HFFc6 (cell line): ENCODE results near the gene EPN3. TPM values are rescaled to one million over a fixed set of nuclear protein-coding genes. Genes with fewer than 3 reads are reported as not detected.

Experiments
- DNase-seq: peaks from one replicate; pipeline ENCODE4 v3.0.0-alpha.2; 2018
- H3K27ac Mint-ChIP-seq: 2 replicates; pipeline ENCODE4 v1.8.0; 2020; ENCODE audit warnings: mild to moderate bottlenecking, mixed read lengths
- H3K27me3 Mint-ChIP-seq: 2 replicates; pipeline ENCODE4 v1.8.0; 2021; ENCODE audit warnings: mild to moderate bottlenecking, moderate library complexity, mixed read lengths; ENCODE audit not compliant: insufficient read depth
- H3K36me3 Mint-ChIP-seq: 2 replicates; pipeline ENCODE4 v1.8.0; 2021; ENCODE audit warnings: low read depth, mixed read lengths
- H3K4me1 Mint-ChIP-seq: 2 replicates; pipeline ENCODE4 v1.8.0; 2020; ENCODE audit warnings: low read depth, mixed read lengths
- H3K4me3 Mint-ChIP-seq: 2 replicates; pipeline ENCODE4 v1.8.0; 2020; ENCODE audit warnings: mild to moderate bottlenecking, moderate library complexity, mixed read lengths
- H3K9me3 Mint-ChIP-seq: 2 replicates; pipeline ENCODE4 v1.8.0; 2020; ENCODE audit warnings: mild to moderate bottlenecking, mixed read lengths
- CTCF ChIP-seq: fragments of 200-600 bp; sonication (generic); IDR thresholded peaks from 2 replicates; pipeline ENCODE4 v1.5.0; 2021; ENCODE audit warnings: antibody characterized with exemption, mild to moderate bottlenecking
- total RNA-seq, 6 experiments: library from RNA; stranded (reverse); fragmentation: NEBNext Ultra II Directional; extraction: Animal tissue kit (Norgen Biotek cat#: 25700); gene quantifications; 2 replicates in 1 of 6; 3 replicates in 5 of 6; pipeline ENCODE4 v1.2.3, GENCODE V29; 2021

The EPN3 gene
- total RNA-seq, 6 experiments from 2014 or later: 0.05 TPM; not detected in 5

- Mint-ChIP-seq H3K4me3 (no peak overlapping the region), H3K36me3 (no peaks in the 10 kb centered on the region), H3K4me1 (peaks cover 12% of the 10 kb centered on the region), H3K27ac (no peak overlapping the region), H3K9me3 (no peaks in the 10 kb centered on the region), H3K27me3 (peaks cover 53% of the 10 kb centered on the region)
- no peak for TF ChIP-seq CTCF
- DNase-seq: no peak
Measured at GRCh38 chr17:50584116-50584515, 51.6 kb downstream of the EPN3 start.

DNA sequence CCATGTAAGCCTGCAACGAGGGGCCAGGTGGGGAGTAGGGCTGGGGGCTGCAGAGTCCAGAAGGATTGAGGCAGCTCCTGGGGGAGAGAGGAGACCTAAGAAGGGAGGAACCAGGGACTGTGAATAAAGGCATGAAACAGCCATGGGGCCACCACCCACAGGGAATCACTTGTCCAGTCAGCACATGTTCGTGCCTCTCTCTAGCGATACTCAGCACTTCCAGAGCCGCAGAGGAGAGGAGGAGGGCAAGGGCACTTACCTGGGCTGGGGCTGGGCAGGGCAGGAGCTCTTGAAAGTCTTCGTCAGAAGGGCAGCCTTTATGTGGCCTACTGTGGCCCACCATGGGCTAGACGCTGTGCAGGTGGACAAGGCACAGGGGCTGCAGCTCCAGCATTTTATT is 52.2 kb downstream of the EPN3 start:
- Mint-ChIP-seq H3K9me3 (no peaks in the 10 kb centered on the region), H3K4me1 (peaks cover 19% of the 10 kb centered on the region), H3K36me3 (no peaks in the 10 kb centered on the region), H3K4me3 (no peak overlapping the region), H3K27ac (no peak overlapping the region), H3K27me3 (peaks cover 53% of the 10 kb centered on the region)
- TF ChIP-seq CTCF: no peak
- no peak for DNase-seq

DNA sequence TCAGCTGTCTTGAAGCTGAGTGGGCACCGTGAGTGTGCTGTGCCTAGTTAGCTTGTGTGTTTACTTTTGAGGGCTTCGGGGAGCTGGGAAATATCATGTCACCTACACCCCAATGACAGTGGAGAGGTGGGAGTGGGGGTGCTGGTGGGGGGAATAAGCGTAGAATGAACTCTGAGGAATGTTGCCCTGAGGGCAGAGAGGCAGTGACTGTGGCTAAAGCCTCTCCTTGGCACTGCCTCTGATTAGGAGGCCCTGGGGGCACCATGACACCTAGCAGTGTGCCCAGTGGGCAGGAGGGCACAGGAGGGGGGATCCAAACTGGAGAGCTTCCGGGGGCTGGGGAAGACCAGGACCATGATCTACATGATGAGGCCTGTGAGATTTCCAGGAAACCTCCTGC is 52.8 kb downstream of the EPN3 start:
- no peaks in the 10 kb centered on the region for H3K36me3 Mint-ChIP-seq
- H3K4me1 Mint-ChIP-seq: peaks cover 20% of the 10 kb centered on the region
- H3K9me3 Mint-ChIP-seq: no peaks in the 10 kb centered on the region
- TF ChIP-seq CTCF: no peak
- no peak overlapping the region for H3K27ac Mint-ChIP-seq
- no peak for DNase-seq
- peaks cover 53% of the 10 kb centered on the region for H3K27me3 Mint-ChIP-seq
- H3K4me3 Mint-ChIP-seq: no peak overlapping the region

DNA sequence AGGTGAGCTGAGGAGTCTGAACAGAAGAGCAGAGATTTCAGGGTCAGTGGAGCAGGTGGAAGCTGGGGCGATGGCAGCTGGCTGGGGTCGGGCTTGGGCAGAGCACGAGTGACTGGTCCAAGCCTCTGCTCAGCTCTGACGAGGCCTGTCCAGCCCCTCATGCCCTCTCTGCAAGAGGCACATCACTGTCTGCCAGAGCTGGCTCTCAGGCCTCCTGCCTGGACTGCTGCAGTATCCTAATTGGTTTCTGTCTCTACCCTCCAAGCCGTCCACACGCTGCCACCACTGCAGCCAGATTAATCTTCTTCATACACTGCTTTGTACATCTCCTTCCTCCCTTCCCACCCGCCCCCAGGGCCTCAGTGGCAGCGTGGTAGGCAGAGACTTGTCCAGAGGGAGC is 53.4 kb downstream of the EPN3 start:
- H3K36me3 Mint-ChIP-seq: no peaks in the 10 kb centered on the region

GRCh38 chr17:50586421-50587247 is 54.1 kb downstream of the EPN3 start:
- Mint-ChIP-seq H3K27ac (no peak overlapping the region), H3K4me3 (no peak overlapping the region), H3K36me3 (no peaks in the 10 kb centered on the region), H3K4me1 (peaks cover 20% of the 10 kb centered on the region), H3K27me3 (peaks cover 46% of the 10 kb centered on the region), H3K9me3 (no peaks in the 10 kb centered on the region)
- TF ChIP-seq CTCF: no peak
- DNase-seq: no peak

More for the DNA sequence above, 53.4 kb downstream of the EPN3 start:
- H3K27ac Mint-ChIP-seq: no peak overlapping the region
- no peak for DNase-seq
- H3K4me3 Mint-ChIP-seq: no peak overlapping the region
- peaks cover 20% of the 10 kb centered on the region for H3K4me1 Mint-ChIP-seq
- no peak for TF ChIP-seq CTCF
- H3K27me3 Mint-ChIP-seq: peaks cover 52% of the 10 kb centered on the region
- H3K9me3 Mint-ChIP-seq: no peaks in the 10 kb centered on the region
